ENCODE data around the gene CRTAC1.

The CRTAC1 gene

DNA sequence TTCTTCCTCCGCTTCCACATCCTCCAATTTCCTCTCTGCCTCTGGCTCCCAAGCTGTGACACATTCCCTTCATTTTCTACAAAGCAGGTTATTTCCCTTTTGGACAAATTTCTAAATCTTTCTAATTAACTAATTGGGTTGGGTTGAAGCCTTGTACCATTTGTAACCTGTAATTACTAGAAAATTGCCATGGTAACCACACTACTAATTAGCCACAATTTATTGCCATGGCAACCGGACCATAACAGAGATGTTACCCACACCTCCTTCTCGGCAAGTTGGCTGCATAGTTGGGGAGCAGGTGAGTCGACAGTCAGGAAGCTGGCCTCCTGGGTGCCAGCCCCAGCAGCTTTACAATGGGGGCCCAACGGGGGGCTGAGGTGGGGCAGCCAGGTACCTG lies 119.2 kb downstream of the CRTAC1 start:
- DNase-seq (ENCODE audit: low read depth) = no peak
- H3K4me3 ChIP-seq (ENCODE audit: low read length) = no peak overlapping the region
- TF ChIP-seq, protein P1, sequence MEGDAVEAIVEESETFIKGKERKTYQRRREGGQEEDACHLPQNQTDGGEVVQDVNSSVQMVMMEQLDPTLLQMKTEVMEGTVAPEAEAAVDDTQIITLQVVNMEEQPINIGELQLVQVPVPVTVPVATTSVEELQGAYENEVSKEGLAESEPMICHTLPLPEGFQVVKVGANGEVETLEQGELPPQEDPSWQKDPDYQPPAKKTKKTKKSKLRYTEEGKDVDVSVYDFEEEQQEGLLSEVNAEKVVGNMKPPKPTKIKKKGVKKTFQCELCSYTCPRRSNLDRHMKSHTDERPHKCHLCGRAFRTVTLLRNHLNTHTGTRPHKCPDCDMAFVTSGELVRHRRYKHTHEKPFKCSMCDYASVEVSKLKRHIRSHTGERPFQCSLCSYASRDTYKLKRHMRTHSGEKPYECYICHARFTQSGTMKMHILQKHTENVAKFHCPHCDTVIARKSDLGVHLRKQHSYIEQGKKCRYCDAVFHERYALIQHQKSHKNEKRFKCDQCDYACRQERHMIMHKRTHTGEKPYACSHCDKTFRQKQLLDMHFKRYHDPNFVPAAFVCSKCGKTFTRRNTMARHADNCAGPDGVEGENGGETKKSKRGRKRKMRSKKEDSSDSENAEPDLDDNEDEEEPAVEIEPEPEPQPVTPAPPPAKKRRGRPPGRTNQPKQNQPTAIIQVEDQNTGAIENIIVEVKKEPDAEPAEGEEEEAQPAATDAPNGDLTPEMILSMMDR (conservative IDR thresholded peaks at IDR 0.05; ENCODE audit: low read depth, low read length) = no peak

DNA sequence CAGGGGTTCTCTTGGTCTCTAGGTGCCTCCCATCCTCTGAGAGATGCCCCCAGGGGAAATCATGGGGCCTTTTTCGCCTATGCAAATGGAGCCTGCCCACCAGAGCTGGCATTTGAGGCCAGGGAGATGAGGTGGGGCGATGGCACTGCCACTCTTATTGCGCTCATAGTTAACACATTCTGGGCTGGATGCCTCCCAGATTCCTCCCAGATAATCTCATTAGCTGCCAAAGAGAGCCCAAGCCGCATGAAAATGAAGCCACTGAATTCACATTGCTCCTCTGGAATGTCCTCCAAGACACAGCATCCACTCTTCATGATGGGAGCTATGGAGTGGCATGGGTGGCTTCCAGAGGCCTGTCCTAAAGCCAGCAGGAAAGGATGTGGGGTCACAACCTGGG lies 119.8 kb downstream of the CRTAC1 start:
- TF ChIP-seq, protein P1 (conservative IDR thresholded peaks at IDR 0.05; ENCODE audit: low read depth, low read length) = no peak
- no peak for DNase-seq (ENCODE audit: low read depth)
- no peak overlapping the region for H3K4me3 ChIP-seq (ENCODE audit: low read length)

DNA sequence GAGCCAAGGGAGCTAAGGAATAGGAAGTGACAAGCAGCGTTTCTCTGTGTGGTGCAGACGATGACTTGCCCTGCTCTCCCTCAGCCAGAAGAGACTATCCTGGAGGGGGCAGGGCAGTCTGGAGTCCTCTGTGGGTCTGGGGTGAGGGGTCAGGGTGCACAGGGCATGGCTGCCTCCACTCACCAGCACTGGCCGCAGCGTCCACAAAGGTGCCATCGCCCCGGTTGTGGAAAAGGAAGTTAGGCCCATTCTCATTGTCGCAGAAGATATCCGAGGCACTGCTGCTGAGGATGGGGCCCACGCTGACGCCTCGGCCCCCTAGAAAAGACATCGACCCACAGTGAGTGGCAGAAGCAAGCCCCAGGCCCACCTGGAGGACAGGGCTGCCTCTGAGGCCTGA lies 122.6 kb downstream of the CRTAC1 start:
- H3K4me3 ChIP-seq (ENCODE audit: low read length) = no peak overlapping the region
- no peak for DNase-seq (ENCODE audit: low read depth)
- TF ChIP-seq, protein P1 (conservative IDR thresholded peaks at IDR 0.05; ENCODE audit: low read depth, low read length) = no peak

DNA sequence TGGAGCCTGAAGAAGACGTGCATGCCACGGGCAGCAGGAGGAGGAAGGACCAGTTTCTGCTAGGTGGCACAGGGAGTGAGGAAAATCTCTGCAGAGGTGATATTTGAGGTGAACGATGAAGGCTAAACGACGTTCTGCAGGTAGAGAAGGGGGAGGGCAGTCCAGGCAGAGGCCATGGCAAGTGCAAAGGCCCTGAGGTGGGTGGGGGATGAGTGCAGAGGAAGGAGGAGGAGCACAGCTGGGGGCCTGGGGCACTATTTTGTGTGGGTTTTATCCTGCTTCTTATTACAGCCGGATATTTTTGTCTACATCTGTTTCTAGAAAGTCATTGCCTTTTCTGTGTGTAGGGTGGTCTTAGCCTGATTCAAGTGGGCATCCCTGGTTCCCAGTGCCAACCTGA lies 123.2 kb downstream of the CRTAC1 start:
- TF ChIP-seq, protein P1 (conservative IDR thresholded peaks at IDR 0.05; ENCODE audit: low read depth, low read length) = no peak
- no peak overlapping the region for H3K4me3 ChIP-seq (ENCODE audit: low read length)
- no peak for DNase-seq (ENCODE audit: low read depth)

DNA sequence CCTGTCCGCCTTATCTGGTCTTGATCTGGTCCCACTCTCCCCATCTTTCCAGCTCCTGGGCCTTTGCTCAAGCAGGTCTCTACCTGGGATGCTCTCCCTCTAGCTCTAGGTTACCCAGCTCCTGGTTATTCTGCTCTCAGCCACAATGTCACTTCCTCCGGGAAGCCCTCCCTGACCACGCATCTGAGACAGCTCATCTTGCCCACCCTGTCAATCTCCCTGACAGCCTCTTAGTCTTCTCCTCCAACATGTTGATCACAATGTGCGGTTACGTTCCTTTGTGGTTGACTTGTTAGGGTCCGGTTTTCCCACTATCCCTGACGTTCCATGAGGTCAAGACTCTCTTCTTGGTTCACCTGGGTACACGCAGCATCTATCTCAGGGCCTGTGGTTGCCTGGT lies 125.1 kb downstream of the CRTAC1 start:
- no peak for DNase-seq (ENCODE audit: low read depth)
- TF ChIP-seq, protein P1 (conservative IDR thresholded peaks at IDR 0.05; ENCODE audit: low read depth, low read length) = no peak
- no peak overlapping the region for H3K4me3 ChIP-seq (ENCODE audit: low read length)

DNA sequence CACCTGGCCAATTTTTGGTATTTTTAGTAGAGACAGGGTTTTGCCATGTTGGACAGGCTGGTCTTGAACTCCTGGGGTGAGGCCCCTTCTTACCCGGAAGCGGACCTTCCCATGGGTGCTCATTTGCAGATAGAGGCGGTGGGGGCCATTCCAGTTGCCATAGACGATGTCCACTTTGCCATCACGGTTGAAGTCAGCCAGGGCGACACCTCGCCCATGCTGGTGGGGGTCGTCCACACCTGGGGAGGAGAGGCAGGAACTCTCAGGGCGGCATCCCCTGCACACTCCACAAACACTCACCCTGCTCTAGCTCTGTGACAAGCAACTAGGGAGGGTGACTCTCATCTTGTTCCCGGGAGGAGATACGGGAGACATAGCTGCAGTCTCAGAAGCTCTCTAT lies 125.8 kb downstream of the CRTAC1 start:
- no peak overlapping the region for H3K4me3 ChIP-seq (ENCODE audit: low read length)
- no peak for DNase-seq (ENCODE audit: low read depth)
- TF ChIP-seq, protein P1 (conservative IDR thresholded peaks at IDR 0.05; ENCODE audit: low read depth, low read length) = no peak

DNA sequence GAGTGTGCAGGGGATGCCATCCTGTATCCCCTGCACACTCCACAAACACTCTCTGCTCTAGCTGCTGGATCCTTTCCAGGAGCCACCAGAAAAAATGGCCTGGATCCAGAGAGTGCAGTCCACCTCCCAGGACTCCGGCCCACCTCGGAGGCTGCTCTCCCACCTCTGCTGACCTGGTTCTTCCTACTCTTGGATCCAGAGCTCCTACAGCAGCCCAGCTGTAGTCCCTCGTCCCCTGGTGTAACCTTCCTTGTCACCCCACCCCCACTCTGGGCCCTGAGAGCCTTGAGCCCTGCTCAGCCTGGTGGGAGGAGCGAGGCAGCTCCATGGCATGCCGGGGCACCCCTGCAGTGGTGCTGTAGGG lies 126.4 kb downstream of the CRTAC1 start:
- no peak for DNase-seq (ENCODE audit: low read depth)
- TF ChIP-seq, protein P1 (conservative IDR thresholded peaks at IDR 0.05; ENCODE audit: low read depth, low read length) = no peak
- H3K4me3 ChIP-seq (ENCODE audit: low read length) = no peak overlapping the region

All from retinal pigment epithelial cell (primary cell).